HCT116 (cell line): ENCODE measurements around the gene NANOGP8. TPM values are rescaled to one million over a fixed set of nuclear protein-coding genes. Genes with fewer than 3 reads are reported as not detected.

Source experiments
- ATAC-seq: fragments of 200-7000 bp; cut with Tn5 transposase; 2 replicates; pipeline ENCODE4 v1.9.1; 2020; ENCODE audit warnings: mild to moderate bottlenecking, moderate library complexity
- BruUV-seq: library from RNA; stranded (reverse); fragments of 400-500 nt; replicated peaks from 2 replicates; lab custom pipeline; 2021; lab: Mats Ljungman, UMichigan
- CTCF ChIA-PET: fragments of 300-600 bp; sonication (Branson Sonifier 250); formaldehyde crosslinking; loops from one replicate; lab custom pipeline; 2021; ENCODE audit warnings: antibody characterized with exemption; lab: Charles Lee
- POLR2A ChIA-PET: fragments of 300-600, 350-600 bp; sonication (Branson Sonifier 250); formaldehyde crosslinking; loops from one replicate; lab custom pipeline; 2021; ENCODE audit warnings: antibody characterized with exemption; lab: Charles Lee
- RAD21 ChIA-PET, 2 experiments: fragments of 300-600 bp; sonication (Branson Sonifier 250); formaldehyde crosslinking; loops; one replicate each; lab custom pipeline; 2023; ENCODE audit warnings: low total read pairs in 2 of 2; ENCODE audit not compliant: uncharacterized antibody in 2 of 2, unreplicated experiment in 2 of 2, low non-redundant PET in 1 of 2; lab: Charles Lee
- DNase-seq: peaks from one replicate; pipeline ENCODE4 v3.0.0-alpha.2; 2010; ENCODE audit warnings: low read depth, low spot score
- H2AFZ ChIP-seq: fragments of 200-600 bp; shearing (Covaris generic), sonication (generic); 2 replicates; pipeline ENCODE4 v1.6.1; 2017; ENCODE audit warnings: low read depth, mixed run types, mixed read lengths, antibody characterized with exemption, low read length; ENCODE audit not compliant: poor library complexity, severe bottlenecking
- H3K27ac ChIP-seq: 2 replicates; pipeline ENCODE4 v1.5.1; 2012; ENCODE audit warnings: low read depth, low read length
- H3K27me3 ChIP-seq: fragments of 200-600 bp; sonication (generic); 2 replicates; pipeline ENCODE4 v1.6.1; 2016; ENCODE audit warnings: mixed run types, low read length, mixed read lengths; ENCODE audit not compliant: insufficient read depth
- H3K36me3 ChIP-seq, 2 experiments: fragments of 200-500 bp in 1 of 2; fragments of 200-600 bp in 1 of 2; sonication (Bioruptor generic) in 1 of 2; sonication (generic) in 1 of 2; 2 replicates each; pipeline versions ENCODE4 v1.5.1 to v1.6.1; 2014 to 2016; ENCODE audit warnings: low read length in 2 of 2, inconsistent platforms in 1 of 2, mixed read lengths in 1 of 2, mixed run types in 1 of 2; ENCODE audit not compliant: insufficient read depth in 2 of 2, control insufficient read depth in 1 of 2
- H3K4me1 ChIP-seq, 2 experiments: fragments of 200-600 bp in 1 of 2; sonication (generic) in 1 of 2; 2 replicates each; pipeline versions ENCODE4 v1.5.1 to v1.6.1; 2012 to 2017; ENCODE audit warnings: low read length in 2 of 2, inconsistent platforms in 1 of 2, mild to moderate bottlenecking in 1 of 2, mixed read lengths in 1 of 2, mixed run types in 1 of 2, moderate library complexity in 1 of 2; ENCODE audit not compliant: insufficient read depth in 2 of 2, control insufficient read depth in 1 of 2
- H3K4me2 ChIP-seq: fragments of 200-600 bp; sonication (generic); 2 replicates; pipeline ENCODE4 v1.6.1; 2017; ENCODE audit warnings: mixed run types, low read length, mixed read lengths
- H3K4me3 ChIP-seq, 2 experiments: fragments of 200-600 bp in 1 of 2; sonication (generic) in 1 of 2; replicated peaks in 1 of 2; 2 replicates each; pipeline ENCODE4 v1.5.1; 2011 to 2016; ENCODE audit warnings: low read length in 2 of 2, control low read depth in 1 of 2, low read depth in 1 of 2, mild to moderate bottlenecking in 1 of 2, mixed read lengths in 1 of 2, mixed run types in 1 of 2
- H3K79me2 ChIP-seq: fragments of 200-600 bp; sonication (generic); 2 replicates; pipeline ENCODE4 v1.6.1; 2017; ENCODE audit warnings: mild to moderate bottlenecking, mixed run types, low read length, moderate library complexity, mixed read lengths; ENCODE audit not compliant: insufficient read depth
- H3K9ac ChIP-seq: fragments of 200-600 bp; sonication (generic); 2 replicates; pipeline ENCODE4 v1.6.1; 2016; ENCODE audit warnings: low read length, mixed read lengths
- H3K9me2 ChIP-seq: fragments of 200-600 bp; sonication (generic), shearing (Covaris generic); 2 replicates; pipeline ENCODE4 v1.6.1; 2017; ENCODE audit warnings: mixed run types, mild to moderate bottlenecking, moderate library complexity; ENCODE audit not compliant: insufficient read depth
- H3K9me3 ChIP-seq, 2 experiments: fragments of 200-500 bp in 1 of 2; fragments of 200-600 bp in 1 of 2; sonication (Bioruptor generic) in 1 of 2; sonication (generic) in 1 of 2; 2 replicates each; pipeline ENCODE4 v1.6.1; 2014 to 2017; ENCODE audit warnings: low read length in 2 of 2, mixed read lengths in 2 of 2, inconsistent platforms in 1 of 2, low read depth in 1 of 2, mild to moderate bottlenecking in 1 of 2, mixed run types in 1 of 2, moderate library complexity in 1 of 2; ENCODE audit not compliant: control insufficient read depth in 1 of 2, insufficient read depth in 1 of 2
- H4K20me1 ChIP-seq: fragments of 200-600 bp; sonication (generic), shearing (Covaris generic); 2 replicates; pipeline ENCODE4 v1.6.1; 2017; ENCODE audit warnings: mixed run types, mild to moderate bottlenecking, moderate library complexity; ENCODE audit not compliant: insufficient read depth
- CEBPB ChIP-seq: IDR thresholded peaks from 2 replicates; pipeline ENCODE4 v1.6.1; 2012; ENCODE audit warnings: low read depth
- EGR1 ChIP-seq: IDR thresholded peaks from 2 replicates; pipeline ENCODE4 v1.6.1; 2012; ENCODE audit warnings: low read depth
- ELF1 ChIP-seq: IDR thresholded peaks from 2 replicates; pipeline ENCODE4 v1.6.1; 2012; ENCODE audit warnings: low read depth, borderline replicate concordance
- EZH2 ChIP-seq: fragments of 200-600 bp; sonication (generic); IDR thresholded peaks from 2 replicates; pipeline ENCODE4 v1.6.1; 2017; ENCODE audit warnings: antibody characterized with exemption, mixed run types
- EZH2phosphoT487 ChIP-seq: fragments of 200-600 bp; IDR thresholded peaks from 2 replicates; pipeline ENCODE4 v1.6.1; 2018; ENCODE audit warnings: antibody characterized with exemption, borderline replicate concordance
- JUND ChIP-seq: IDR thresholded peaks from 2 replicates; pipeline ENCODE4 v1.6.1; 2012
- POLR2A ChIP-seq: IDR thresholded peaks from 2 replicates; pipeline ENCODE4 v1.7.0; 2011; ENCODE audit warnings: borderline replicate concordance; ENCODE audit not compliant: insufficient read depth, insufficient read length; ENCODE audit errors: extremely low read depth
- POLR2AphosphoS5 ChIP-seq: IDR thresholded peaks from 2 replicates; pipeline ENCODE4 v1.6.1; 2011; ENCODE audit warnings: mild to moderate bottlenecking, low read depth, low read length, moderate library complexity
- RAD21 ChIP-seq: IDR thresholded peaks from 2 replicates; pipeline ENCODE4 v1.6.1; 2012; ENCODE audit warnings: low read depth, mild to moderate bottlenecking
- SIN3A ChIP-seq: IDR thresholded peaks from 2 replicates; pipeline ENCODE4 v1.6.1; 2012; ENCODE audit warnings: low read depth
- SP1 ChIP-seq: IDR thresholded peaks from 2 replicates; pipeline ENCODE4 v1.6.1; 2012; ENCODE audit warnings: low read depth
- SRF ChIP-seq: IDR thresholded peaks from 2 replicates; pipeline ENCODE4 v1.6.1; 2012; ENCODE audit warnings: low read depth
- TCF7L2 ChIP-seq: IDR thresholded peaks from 2 replicates; pipeline ENCODE4 v1.7.0; 2011; ENCODE audit warnings: borderline replicate concordance, inconsistent platforms; ENCODE audit not compliant: insufficient read depth, insufficient read length; ENCODE audit errors: extremely low read depth
- YY1 ChIP-seq: IDR thresholded peaks from 2 replicates; pipeline ENCODE4 v1.6.1; 2011; ENCODE audit warnings: low read length, low read depth, moderate library complexity, mild to moderate bottlenecking; ENCODE audit not compliant: insufficient replicate concordance; ENCODE audit errors: extremely low read depth
- ZFX ChIP-seq: fragments of 450-650 bp; IDR thresholded peaks from 2 replicates; pipeline ENCODE4 v1.6.1; 2017
- ZNF274 ChIP-seq: fragments of 200-500 bp; sonication (Bioruptor generic); IDR thresholded peaks from 2 replicates; pipeline ENCODE4 v1.6.1; 2014; ENCODE audit warnings: mild to moderate bottlenecking, low read depth, low read length, inconsistent platforms
- intact Hi-C: fragments of 100-400 bp; cut with micrococcal nuclease; formaldehyde crosslinking; loops from 2 replicates; pipeline ENCODE4 v1.10.0; 2022
- total RNA-seq: library from RNA; stranded (reverse); gene quantifications from one replicate; pipeline ENCODE4 v1.2.1, GENCODE V29; 2021; ENCODE audit not compliant: unreplicated experiment
- TF ChIP-seq, protein P1 (sequence below): IDR thresholded peaks from 2 replicates; pipeline ENCODE4 v1.6.1; 2012
- TF ChIP-seq, protein P2 (sequence below): IDR thresholded peaks from 2 replicates; pipeline ENCODE4 v1.6.1; 2012; ENCODE audit warnings: low read depth

NANOGP8 gene
- total RNA-seq, 1 experiment from 2014 or later: not detected

DNA sequence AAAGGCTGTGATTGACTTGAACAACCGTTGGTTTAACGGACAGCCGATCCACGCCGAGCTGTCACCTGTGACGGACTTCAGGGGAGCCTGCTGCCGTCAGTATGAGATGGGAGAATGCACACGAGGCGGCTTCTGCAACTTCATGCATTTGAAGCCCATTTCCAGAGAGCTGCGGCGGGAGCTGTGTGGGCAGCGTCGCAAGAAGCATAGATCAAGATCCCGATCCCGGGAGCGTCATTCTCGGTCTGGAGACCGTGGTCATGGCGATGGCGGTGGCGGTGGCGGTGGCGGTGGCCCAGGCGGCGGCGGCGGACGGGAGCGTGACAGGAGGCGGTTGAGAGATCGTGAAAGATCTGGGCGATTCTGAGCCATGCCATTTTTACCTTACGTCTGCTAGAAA lies 7.8 kb upstream of the NANOGP8 start:
- DNase-seq (no peak), ATAC-seq (no peak)
- intact Hi-C loops: no loop called here
- ChIA-PET CTCF (no interaction called here), POLR2A (no interaction called here), RAD21 (no interaction called here)
- Histone ChIP-seq H3K4me2 (no peak overlapping the region), H3K4me3 (no peak overlapping the region), H4K20me1 (no peaks in the 10 kb centered on the region), H3K27me3 (no peaks in the 10 kb centered on the region), H3K9me3 (no peaks in the 10 kb centered on the region), H3K27ac (no peak overlapping the region), H3K4me1 (no peaks in the 10 kb centered on the region), H3K36me3 (no peaks in the 10 kb centered on the region), H2AFZ (no peak overlapping the region), H3K79me2 (no peaks in the 10 kb centered on the region), H3K9ac (no peak overlapping the region), H3K9me2 (no peaks in the 10 kb centered on the region)
- no TSS peak for BruUV-seq
- TF ChIP-seq CEBPB: no peak
- TF ChIP-seq JUND: no peak
- no peak for TF ChIP-seq ZFX
- no peak for TF ChIP-seq ZNF274
- no peak for TF ChIP-seq EZH2
- TF ChIP-seq YY1: no peak
- no peak for TF ChIP-seq SRF
- TF ChIP-seq RAD21: no peak
- no peak for TF ChIP-seq POLR2A
- TF ChIP-seq SP1: no peak
- TF ChIP-seq, protein P1, sequence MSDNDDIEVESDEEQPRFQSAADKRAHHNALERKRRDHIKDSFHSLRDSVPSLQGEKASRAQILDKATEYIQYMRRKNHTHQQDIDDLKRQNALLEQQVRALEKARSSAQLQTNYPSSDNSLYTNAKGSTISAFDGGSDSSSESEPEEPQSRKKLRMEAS: no peak
- no peak for TF ChIP-seq EGR1
- TF ChIP-seq, protein P2, sequence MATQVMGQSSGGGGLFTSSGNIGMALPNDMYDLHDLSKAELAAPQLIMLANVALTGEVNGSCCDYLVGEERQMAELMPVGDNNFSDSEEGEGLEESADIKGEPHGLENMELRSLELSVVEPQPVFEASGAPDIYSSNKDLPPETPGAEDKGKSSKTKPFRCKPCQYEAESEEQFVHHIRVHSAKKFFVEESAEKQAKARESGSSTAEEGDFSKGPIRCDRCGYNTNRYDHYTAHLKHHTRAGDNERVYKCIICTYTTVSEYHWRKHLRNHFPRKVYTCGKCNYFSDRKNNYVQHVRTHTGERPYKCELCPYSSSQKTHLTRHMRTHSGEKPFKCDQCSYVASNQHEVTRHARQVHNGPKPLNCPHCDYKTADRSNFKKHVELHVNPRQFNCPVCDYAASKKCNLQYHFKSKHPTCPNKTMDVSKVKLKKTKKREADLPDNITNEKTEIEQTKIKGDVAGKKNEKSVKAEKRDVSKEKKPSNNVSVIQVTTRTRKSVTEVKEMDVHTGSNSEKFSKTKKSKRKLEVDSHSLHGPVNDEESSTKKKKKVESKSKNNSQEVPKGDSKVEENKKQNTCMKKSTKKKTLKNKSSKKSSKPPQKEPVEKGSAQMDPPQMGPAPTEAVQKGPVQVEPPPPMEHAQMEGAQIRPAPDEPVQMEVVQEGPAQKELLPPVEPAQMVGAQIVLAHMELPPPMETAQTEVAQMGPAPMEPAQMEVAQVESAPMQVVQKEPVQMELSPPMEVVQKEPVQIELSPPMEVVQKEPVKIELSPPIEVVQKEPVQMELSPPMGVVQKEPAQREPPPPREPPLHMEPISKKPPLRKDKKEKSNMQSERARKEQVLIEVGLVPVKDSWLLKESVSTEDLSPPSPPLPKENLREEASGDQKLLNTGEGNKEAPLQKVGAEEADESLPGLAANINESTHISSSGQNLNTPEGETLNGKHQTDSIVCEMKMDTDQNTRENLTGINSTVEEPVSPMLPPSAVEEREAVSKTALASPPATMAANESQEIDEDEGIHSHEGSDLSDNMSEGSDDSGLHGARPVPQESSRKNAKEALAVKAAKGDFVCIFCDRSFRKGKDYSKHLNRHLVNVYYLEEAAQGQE: no peak
- no peak for TF ChIP-seq ELF1
- no peak for TF ChIP-seq POLR2AphosphoS5
- no peak for TF ChIP-seq EZH2phosphoT487
- no peak for TF ChIP-seq SIN3A
- no peak for TF ChIP-seq TCF7L2
